Smooth muscle cell (in vitro differentiated cells): Measurements from ENCODE around the gene AGAP3. TPM values are rescaled to one million over a fixed set of nuclear protein-coding genes. Genes with fewer than 3 reads are reported as not detected.
A peak's percentile ranks its signal among the peaks of the same experiment; 100 is the strongest.

Experiments
- DNase-seq: peaks from one replicate; lab custom pipeline; 2025; ENCODE audit not compliant: unreplicated experiment; lab: John Stamatoyannopoulos, UW
- H2AFZ ChIP-seq: fragments of 200-600 bp; sonication (generic); 2 replicates; pipeline ENCODE4 v1.6.0; 2016; ENCODE audit warnings: antibody characterized with exemption, low read depth, mild to moderate bottlenecking
- H3F3A ChIP-seq: fragments of 200-600 bp; sonication (generic); 2 replicates; pipeline ENCODE4 v1.6.0; 2017; ENCODE audit warnings: antibody characterized with exemption, low read depth
- H3K27ac ChIP-seq: fragments of 200-600 bp; sonication (generic); 2 replicates; pipeline ENCODE4 v1.5.1; 2016; ENCODE audit warnings: low read depth, mild to moderate bottlenecking
- H3K27me3 ChIP-seq: fragments of 200-600 bp; sonication (generic); 2 replicates; pipeline ENCODE4 v1.6.1; 2016; ENCODE audit warnings: low read depth, mild to moderate bottlenecking
- H3K36me3 ChIP-seq: fragments of 200-600 bp; sonication (generic); 2 replicates; pipeline ENCODE4 v1.5.1; 2016; ENCODE audit warnings: low read depth
- H3K4me1 ChIP-seq: fragments of 200-600 bp; sonication (generic); 2 replicates; pipeline ENCODE4 v1.5.1; 2016; ENCODE audit warnings: low read depth
- H3K4me2 ChIP-seq: fragments of 200-600 bp; sonication (generic); 2 replicates; pipeline ENCODE4 v1.6.0; 2016; ENCODE audit warnings: mild to moderate bottlenecking
- H3K4me3 ChIP-seq: fragments of 200-600 bp; sonication (generic); 2 replicates; pipeline ENCODE4 v1.5.1; 2016; ENCODE audit warnings: mild to moderate bottlenecking
- H3K79me2 ChIP-seq: fragments of 200-600 bp; sonication (generic); 2 replicates; pipeline ENCODE4 v1.6.0; 2016; ENCODE audit warnings: low read depth, mild to moderate bottlenecking
- H3K9ac ChIP-seq: fragments of 200-600 bp; sonication (generic); 2 replicates; pipeline ENCODE4 v1.6.0; 2016; ENCODE audit warnings: low read depth
- H3K9me3 ChIP-seq: fragments of 200-600 bp; sonication (generic); replicated peaks from 2 replicates; pipeline ENCODE4 v1.5.1; 2016; ENCODE audit warnings: low read depth
- H4K20me1 ChIP-seq: fragments of 200-600 bp; sonication (generic); 2 replicates; pipeline ENCODE4 v1.6.0; 2016; ENCODE audit warnings: low read depth
- CTCF ChIP-seq: fragments of 200-600 bp; sonication (generic); IDR thresholded peaks from 2 replicates; pipeline ENCODE4 v1.5.1; 2017; ENCODE audit warnings: borderline replicate concordance, mild to moderate bottlenecking, antibody characterized with exemption; ENCODE audit not compliant: insufficient read depth, poor library complexity, severe bottlenecking
- WGBS: methylation state at CpG from one replicate; pipeline ENCODE4 v1.1.7; 2016; ENCODE audit warnings: low lambda C conversion rate; 5-methylcytosine and 5-hydroxymethylcytosine counted together
- polyA plus RNA-seq: library from polyadenylated mRNA; unstranded; fragments of >200 nt; fragmentation: Nextera tagmentation; extraction: Ambion mirVana; gene quantifications from 2 replicates; pipeline ENCODE4 v1.2.1, GENCODE V29; 2016
- total RNA-seq: library from RNA; depleted of rRNA; stranded (reverse); fragments of >200 nt; gene quantifications from 2 replicates; pipeline ENCODE4 v1.2.3, GENCODE V29; 2014

Gene AGAP3
- total and polyA plus RNA-seq, 2 experiments from 2014 or later, result 29.8 to 51.4 TPM

GRCh38 chr7:151085329-151085690 is 965 bp upstream of the AGAP3 start:
- H3K36me3 ChIP-seq, result no peaks in the 10 kb centered on the region
- no peak for DNase-seq
- 57% methylated on average over 5 of the region's 5 CpGs for WGBS
- peak overlapping the region; percentile 16 for H3K27ac ChIP-seq
- H3K4me1 ChIP-seq, result peaks cover 46% of the 10 kb centered on the region
- H3K9me3 ChIP-seq, result no peaks in the 10 kb centered on the region
- no peak overlapping the region for H2AFZ ChIP-seq
- peak overlapping the region; percentile 95 for H3K4me2 ChIP-seq
- H3K27me3 ChIP-seq, result no peaks in the 10 kb centered on the region
- no peak for TF ChIP-seq CTCF
- H3K4me3 ChIP-seq, result no peak overlapping the region
- no peak overlapping the region for H3K9ac ChIP-seq
- peaks cover 47% of the 10 kb centered on the region for H3K79me2 ChIP-seq
- H4K20me1 ChIP-seq, result peaks cover 34% of the 10 kb centered on the region
- peaks cover 30% of the 10 kb centered on the region for H3F3A ChIP-seq

- Histone ChIP-seq H3K36me3 (no peaks in the 10 kb centered on the region), H3F3A (peaks cover 30% of the 10 kb centered on the region), H3K9ac (peak overlapping the region; percentile 84), H3K27ac (peak overlapping the region; percentile 93), H3K79me2 (peaks cover 60% of the 10 kb centered on the region), H3K4me1 (peaks cover 37% of the 10 kb centered on the region), H4K20me1 (peaks cover 49% of the 10 kb centered on the region), H3K4me3 (peak overlapping the region; percentile 61), H2AFZ (no peak overlapping the region), H3K9me3 (no peaks in the 10 kb centered on the region), H3K4me2 (peak overlapping the region; percentile 92), H3K27me3 (no peaks in the 10 kb centered on the region)
- TF ChIP-seq CTCF, result no peak
- WGBS, result 0% methylated on average over 31 of the region's 56 CpGs
- DNase-seq, result no peak
Observed at GRCh38 chr7:151086802-151087244, 548 bp downstream of the AGAP3 start.

DNA sequence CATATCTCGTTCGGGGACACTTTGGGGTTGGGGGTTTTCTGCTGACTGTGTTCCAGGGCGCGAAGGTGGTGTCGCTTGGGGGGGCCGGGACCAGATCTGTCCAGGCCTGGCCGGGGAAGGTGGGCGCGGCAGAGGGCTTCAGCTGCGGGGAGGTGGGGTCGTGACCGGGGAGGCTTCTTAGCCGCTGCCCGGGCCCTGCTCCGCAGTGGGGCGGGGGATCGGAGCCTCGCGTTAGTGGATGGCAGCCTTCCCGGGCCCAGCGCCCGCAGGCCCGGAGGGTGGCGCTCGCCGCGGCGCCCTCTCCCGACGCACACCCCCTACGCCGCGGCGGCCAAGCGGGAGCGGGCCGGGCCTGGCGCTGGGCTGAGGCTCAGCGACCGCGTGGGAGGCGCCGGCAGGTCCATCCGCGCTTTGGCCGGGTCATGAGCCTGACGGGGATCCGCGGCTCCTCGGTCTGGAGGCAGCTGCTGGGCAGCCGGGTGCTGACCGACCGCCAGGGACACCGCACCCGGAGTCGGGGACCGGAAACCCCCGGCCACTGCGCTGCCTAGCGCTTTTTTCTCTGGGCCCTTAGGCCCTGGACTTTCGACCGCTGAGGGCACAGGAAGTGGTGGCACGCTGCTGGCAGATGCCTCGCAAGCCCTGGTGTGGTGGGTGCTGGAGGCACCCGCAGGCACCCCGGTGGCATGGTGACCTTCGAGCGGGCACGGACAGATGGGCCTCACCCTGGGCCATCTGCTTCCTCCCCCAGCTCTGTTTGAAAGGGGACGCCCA is 1.2 kb downstream of the AGAP3 start:
- peak overlapping the region; percentile 92 for H3K4me2 ChIP-seq
- H3K4me1 ChIP-seq, result peaks cover 33% of the 10 kb centered on the region
- H3K9ac ChIP-seq, result peak overlapping the region; percentile 84
- H3F3A ChIP-seq, result peaks cover 30% of the 10 kb centered on the region
- DNase-seq, result no peak
- 4% methylated on average over 63 of the region's 70 CpGs for WGBS
- no peak overlapping the region for H2AFZ ChIP-seq
- no peaks in the 10 kb centered on the region for H3K9me3 ChIP-seq
- peak; percentile 22 for TF ChIP-seq CTCF
- H3K4me3 ChIP-seq, result peak overlapping the region; percentile 61
- H4K20me1 ChIP-seq, result peaks cover 55% of the 10 kb centered on the region
- no peaks in the 10 kb centered on the region for H3K27me3 ChIP-seq
- H3K27ac ChIP-seq, result peak overlapping the region; percentile 93
- peaks cover 62% of the 10 kb centered on the region for H3K79me2 ChIP-seq
- no peaks in the 10 kb centered on the region for H3K36me3 ChIP-seq
